Left lung (tissue), 10 donors: ENCODE results near the gene SGMS2. TPM values are rescaled to one million over a fixed set of nuclear protein-coding genes. Genes with fewer than 3 reads are reported as not detected.

ENCODE experiments used
- ATAC-seq: fragments of 200-7000 bp; cut with Tn5 transposase; one replicate; pipeline ENCODE4 v1.9.1; 2020; ENCODE audit warnings: moderate library complexity
- DNase-seq, 4 donors: peaks; one replicate each; pipeline ENCODE4 v3.0.0-alpha.2; 2013 to 2020
- H3K27ac ChIP-seq, 2 donors: fragments of 200-600 bp; sonication (generic) in 1 of 2; one replicate each; pipeline versions ENCODE4 v1.5.0 to v1.8.0; 2020 to 2021
- H3K27me3 ChIP-seq, 2 donors: fragments of 200-600 bp; sonication (generic) in 1 of 2; one replicate each; pipeline versions ENCODE4 v1.5.0 to v1.8.0; 2020 to 2021
- H3K36me3 ChIP-seq, 2 donors: fragments of 200-600 bp; sonication (generic) in 1 of 2; one replicate each; pipeline versions ENCODE4 v1.5.0 to v1.8.0; 2020 to 2021
- H3K4me1 ChIP-seq, 2 donors: fragments of 200-600 bp; one replicate each; pipeline ENCODE4 v1.8.0; 2021
- H3K4me3 ChIP-seq, 2 donors: fragments of 200-600 bp; sonication (generic) in 1 of 2; one replicate each; pipeline versions ENCODE4 v1.5.0 to v1.8.0; 2020 to 2021; ENCODE audit warnings: mild to moderate bottlenecking in 1 of 2
- H3K9me3 ChIP-seq, 2 donors: fragments of 200-600 bp; sonication (generic) in 1 of 2; one replicate each; pipeline versions ENCODE4 v1.5.0 to v1.8.0; 2020 to 2021
- intact Hi-C, 2 donors: fragments of 100-400 bp; cut with DNase I; formaldehyde crosslinking; loops; one replicate each; pipeline versions ENCODE4 v1.11.2 to v1.14.2; 2022
- polyA plus RNA-seq, 6 donors: library from polyadenylated mRNA; unstranded; fragments of 120-200 nt; gene quantifications; one replicate each; pipeline ENCODE4 v1.2.1, GENCODE V29; 2013; ENCODE audit not compliant: insufficient read length in 6 of 6
- total RNA-seq, 2 donors: library from RNA; stranded (reverse); fragmentation: NEBNext Ultra II Directional; extraction: Animal tissue kit (Norgen Biotek cat#: 25700); gene quantifications; one replicate each; pipeline ENCODE4 v1.2.1, GENCODE V29; 2021
- TF ChIP-seq, protein P1 (sequence below), 2 donors: fragments of 200-600 bp; sonication (generic) in 1 of 2; IDR thresholded peaks; one replicate each; pipeline versions ENCODE4 v1.5.0 to v1.8.0; 2021; ENCODE audit warnings: antibody characterized with exemption in 2 of 2
- donor health status: DM: no; HTN: yes; CAD: no.
- donor health status: DM: no; HTN: no; CAD: no.

Gene SGMS2
- total and polyA plus RNA-seq, 8 donors: 11.7 to 106 (median 17.1) TPM

- H3K4me3 ChIP-seq: no peak overlapping the region
- H3K36me3 ChIP-seq: peaks cover 0 to 16% of the 10 kb centered on the region in 2 donors
- no peaks in the 10 kb centered on the region for H3K27me3 ChIP-seq
- intact Hi-C loops: no loop called here
- H3K27ac ChIP-seq: no peak overlapping the region
- no peak for ATAC-seq
- H3K9me3 ChIP-seq: no peaks in the 10 kb centered on the region
- H3K4me1 ChIP-seq: peaks cover 9 to 23% of the 10 kb centered on the region in 2 donors
- no peak for DNase-seq
- TF ChIP-seq, protein P1, sequence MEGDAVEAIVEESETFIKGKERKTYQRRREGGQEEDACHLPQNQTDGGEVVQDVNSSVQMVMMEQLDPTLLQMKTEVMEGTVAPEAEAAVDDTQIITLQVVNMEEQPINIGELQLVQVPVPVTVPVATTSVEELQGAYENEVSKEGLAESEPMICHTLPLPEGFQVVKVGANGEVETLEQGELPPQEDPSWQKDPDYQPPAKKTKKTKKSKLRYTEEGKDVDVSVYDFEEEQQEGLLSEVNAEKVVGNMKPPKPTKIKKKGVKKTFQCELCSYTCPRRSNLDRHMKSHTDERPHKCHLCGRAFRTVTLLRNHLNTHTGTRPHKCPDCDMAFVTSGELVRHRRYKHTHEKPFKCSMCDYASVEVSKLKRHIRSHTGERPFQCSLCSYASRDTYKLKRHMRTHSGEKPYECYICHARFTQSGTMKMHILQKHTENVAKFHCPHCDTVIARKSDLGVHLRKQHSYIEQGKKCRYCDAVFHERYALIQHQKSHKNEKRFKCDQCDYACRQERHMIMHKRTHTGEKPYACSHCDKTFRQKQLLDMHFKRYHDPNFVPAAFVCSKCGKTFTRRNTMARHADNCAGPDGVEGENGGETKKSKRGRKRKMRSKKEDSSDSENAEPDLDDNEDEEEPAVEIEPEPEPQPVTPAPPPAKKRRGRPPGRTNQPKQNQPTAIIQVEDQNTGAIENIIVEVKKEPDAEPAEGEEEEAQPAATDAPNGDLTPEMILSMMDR (IDR thresholded peaks at IDR 0.05): no peak
These were observed 32.2 kb downstream of the SGMS2 start for GRCh38 chr4:107856901-107857300.

- no peaks in the 10 kb centered on the region for H3K27me3 ChIP-seq
- no peak overlapping the region for H3K27ac ChIP-seq
- no peak for DNase-seq
- TF ChIP-seq, protein P1 (IDR thresholded peaks at IDR 0.05): no peak
- intact Hi-C loops: no loop called here
- peaks cover 0 to 16% of the 10 kb centered on the region in 2 donors for H3K36me3 ChIP-seq
- peaks cover 9 to 29% of the 10 kb centered on the region in 2 donors for H3K4me1 ChIP-seq
- H3K9me3 ChIP-seq: no peaks in the 10 kb centered on the region
- ATAC-seq: no peak
- no peak overlapping the region for H3K4me3 ChIP-seq
These were observed 33.0 kb downstream of the SGMS2 start for GRCh38 chr4:107857741-107858140.

DNA sequence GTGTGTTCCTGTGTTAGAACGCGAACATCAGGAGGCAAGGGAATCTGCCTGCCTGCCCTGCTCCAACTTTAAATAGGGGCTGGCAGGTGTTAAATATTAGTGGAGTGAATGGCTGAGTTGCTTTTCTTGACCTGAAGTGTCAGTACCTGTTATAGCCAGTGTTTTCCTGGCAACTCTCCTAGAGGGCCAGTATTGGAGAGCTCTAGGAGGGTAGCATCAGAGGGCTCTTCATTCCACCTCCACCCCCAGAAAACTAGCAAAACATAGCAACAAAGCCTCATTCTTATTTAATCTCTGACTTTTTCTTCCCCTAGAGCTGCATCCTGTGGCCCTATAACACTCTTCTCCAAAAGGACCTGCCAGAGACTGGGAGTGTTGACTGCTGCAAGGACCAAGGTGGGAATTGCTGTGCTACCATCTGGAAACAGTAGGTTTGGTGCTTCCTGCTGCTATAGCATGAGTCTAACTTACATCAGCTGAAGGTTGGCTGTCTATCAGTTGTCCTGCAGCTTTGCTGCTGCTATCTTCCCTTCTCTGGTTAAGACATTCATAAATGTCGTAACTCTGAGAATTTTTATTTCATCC, 33.5 kb downstream of the SGMS2 start:
- no peaks in the 10 kb centered on the region for H3K27me3 ChIP-seq
- intact Hi-C loops: no loop called here
- H3K4me1 ChIP-seq: peaks cover 9 to 29% of the 10 kb centered on the region in 2 donors
- peaks cover 0 to 16% of the 10 kb centered on the region in 2 donors for H3K36me3 ChIP-seq
- TF ChIP-seq, protein P1 (IDR thresholded peaks at IDR 0.05): no peak
- no peak for DNase-seq
- H3K4me3 ChIP-seq: no peak overlapping the region
- H3K27ac ChIP-seq: no peak overlapping the region
- peak; percentile 33 for ATAC-seq
- no peaks in the 10 kb centered on the region for H3K9me3 ChIP-seq

- Histone ChIP-seq H3K27ac (peak overlapping the region in 1 of 2 donors; percentile 62), H3K9me3 (no peaks in the 10 kb centered on the region), H3K36me3 (peaks cover 0 to 16% of the 10 kb centered on the region in 2 donors), H3K27me3 (no peaks in the 10 kb centered on the region), H3K4me3 (no peak overlapping the region), H3K4me1 (peaks cover 0 to 19% of the 10 kb centered on the region in 2 donors)
- intact Hi-C loops: no loop called here
- peak in 1 of 4 donors; percentile 39 for DNase-seq
- ATAC-seq: peak; percentile 76
- TF ChIP-seq, protein P1 (IDR thresholded peaks at IDR 0.05): no peak
These were observed 37.9 kb downstream of the SGMS2 start for GRCh38 chr4:107862658-107863057.

DNA sequence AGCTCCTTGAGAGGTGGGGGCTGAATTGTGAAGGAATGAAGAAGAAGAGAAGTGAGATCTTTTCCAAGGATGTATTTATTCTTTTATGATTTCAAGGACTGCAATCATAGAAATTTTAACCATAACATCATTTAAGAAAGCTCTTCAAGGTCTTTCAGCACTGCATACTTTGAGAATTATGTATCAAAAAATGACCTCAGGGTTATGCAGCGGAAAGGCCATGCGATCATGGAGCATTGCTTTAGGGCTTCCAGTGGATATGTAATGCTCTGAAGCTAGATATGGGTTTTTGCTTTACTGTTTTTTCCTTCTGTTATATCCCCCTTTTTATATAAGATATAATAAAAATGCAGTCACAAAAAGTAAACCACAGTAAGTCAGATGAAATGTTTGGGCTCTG, 38.7 kb downstream of the SGMS2 start:
- no peak for ATAC-seq
- intact Hi-C loops: no loop called here
- Histone ChIP-seq H3K4me3 (no peak overlapping the region), H3K9me3 (no peaks in the 10 kb centered on the region), H3K4me1 (peaks cover 0 to 19% of the 10 kb centered on the region in 2 donors), H3K27ac (peak overlapping the region in 1 of 2 donors; percentile 26), H3K36me3 (peaks cover 0 to 16% of the 10 kb centered on the region in 2 donors), H3K27me3 (no peaks in the 10 kb centered on the region)
- DNase-seq: no peak
- TF ChIP-seq, protein P1 (IDR thresholded peaks at IDR 0.05): no peak
